Hepatocyte (in vitro differentiated cells): ENCODE data around the gene SMIM41.

Experiments
- CTCF ChIP-seq: fragments of 200-600 bp; sonication (generic); IDR thresholded peaks from 2 replicates; pipeline ENCODE4 v1.5.1; 2016; ENCODE audit warnings: antibody characterized with exemption, mild to moderate bottlenecking; ENCODE audit not compliant: poor library complexity
- EZH2 ChIP-seq: fragments of 200-600 bp; sonication (generic); IDR thresholded peaks from 2 replicates; pipeline ENCODE4 v1.6.1; 2016; ENCODE audit warnings: antibody characterized with exemption, mild to moderate bottlenecking, borderline replicate concordance
- EZH2phosphoT487 ChIP-seq: fragments of 200-600 bp; sonication (generic); IDR thresholded peaks from one replicate; pipeline ENCODE4 v1.6.1; 2018; ENCODE audit warnings: antibody characterized with exemption, mild to moderate bottlenecking, low read depth, moderate library complexity; ENCODE audit not compliant: unreplicated experiment, severe bottlenecking

DNA sequence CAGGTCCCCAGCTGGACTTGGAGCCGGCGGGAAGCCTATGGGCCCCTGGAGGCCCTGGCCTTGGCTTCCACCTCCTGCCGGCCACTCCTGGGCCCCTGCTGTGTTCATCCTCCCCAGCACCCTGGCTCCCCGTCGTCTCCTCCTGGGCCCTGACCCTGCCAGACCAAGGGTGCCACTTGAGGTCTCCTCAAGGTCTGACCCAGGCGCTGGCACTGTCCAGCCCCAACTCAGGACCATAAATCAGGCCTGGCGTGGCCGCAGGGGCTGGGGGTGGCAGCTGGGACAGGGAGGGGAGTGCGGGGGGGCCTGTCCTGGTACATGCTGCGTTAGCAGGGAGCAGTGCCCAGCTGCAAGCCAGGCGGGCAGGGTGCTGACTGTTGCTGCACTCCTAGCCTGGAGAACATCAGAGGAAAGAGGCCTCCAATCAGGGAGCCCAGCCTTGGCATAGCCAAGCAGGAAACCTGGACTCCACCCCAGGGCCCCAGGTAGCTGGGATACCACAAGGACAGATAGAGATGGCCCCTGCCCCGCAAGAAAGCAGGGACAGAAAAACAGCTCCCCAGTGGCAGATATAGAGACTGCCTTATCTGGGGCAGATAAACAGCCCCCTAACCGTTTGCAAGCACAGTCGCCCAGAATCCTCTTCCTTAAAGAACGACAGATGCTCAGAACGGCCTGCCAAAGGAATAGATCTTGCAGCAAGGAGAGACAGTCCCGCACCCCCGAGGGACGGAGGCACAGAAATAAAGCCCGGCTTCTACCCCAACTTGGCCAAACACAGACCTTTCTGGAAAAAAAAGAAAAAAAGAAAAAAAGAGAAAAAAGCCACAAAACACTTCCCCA lies 16.2 kb upstream of the SMIM41 start:
- TF ChIP-seq CTCF (no peak), EZH2 (no peak), EZH2phosphoT487 (no peak)
